ENCODE measurements around the gene DOCK2.
"Not testable (repeated sequence)": the region's sequence is repeated elsewhere in the genome, so short reads cannot be mapped to it uniquely, and the experiment has no call there.

DOCK2 gene

GRCh38 chr5:169756071-169756765 lies 119.1 kb downstream of the DOCK2 start:
- no peak for DNase-seq (ENCODE audit: low spot score)

- no peak for DNase-seq (ENCODE audit: low spot score)
Observed at GRCh38 chr5:169757016-169757415, 119.9 kb downstream of the DOCK2 start.

GRCh38 chr5:169758886-169759285 lies 121.8 kb downstream of the DOCK2 start:
- DNase-seq (ENCODE audit: low spot score) = no peak

GRCh38 chr5:169760229-169760628 lies 123.2 kb downstream of the DOCK2 start:
- no peak for DNase-seq (ENCODE audit: low spot score)

GRCh38 chr5:169762338-169763095 lies 125.4 kb downstream of the DOCK2 start:
- DNase-seq (ENCODE audit: low spot score) = no peak

- DNase-seq (ENCODE audit: low spot score) = no peak
Observed at GRCh38 chr5:169763376-169764017, 126.4 kb downstream of the DOCK2 start.

GRCh38 chr5:169764018-169764378 lies 126.9 kb downstream of the DOCK2 start:
- DNase-seq (ENCODE audit: low spot score) = no peak

GRCh38 chr5:169765176-169765996 lies 128.3 kb downstream of the DOCK2 start:
- no peak for DNase-seq (ENCODE audit: low spot score)

- not testable (repeated sequence) for DNase-seq (ENCODE audit: low spot score)
Observed at GRCh38 chr5:169766943-169767342, 129.9 kb downstream of the DOCK2 start.

- no peak for DNase-seq (ENCODE audit: low spot score)
Observed at GRCh38 chr5:169767938-169768337, 130.9 kb downstream of the DOCK2 start.

- DNase-seq (ENCODE audit: low spot score) = no peak
Observed at GRCh38 chr5:169768416-169768815, 131.3 kb downstream of the DOCK2 start.

- no peak for DNase-seq (ENCODE audit: low spot score)
Observed at GRCh38 chr5:169770109-169770508, 133.0 kb downstream of the DOCK2 start.

- DNase-seq (ENCODE audit: low spot score) = no peak
Observed at GRCh38 chr5:169772256-169772655, 135.2 kb downstream of the DOCK2 start.

GRCh38 chr5:169772688-169773087 lies 135.6 kb downstream of the DOCK2 start:
- DNase-seq (ENCODE audit: low spot score) = no peak

- no peak for DNase-seq (ENCODE audit: low spot score)
Observed at GRCh38 chr5:169777159-169777558, 140.1 kb downstream of the DOCK2 start.

- DNase-seq (ENCODE audit: low spot score) = no peak
Observed at GRCh38 chr5:169778622-169779596, 141.8 kb downstream of the DOCK2 start.

- no peak for DNase-seq (ENCODE audit: low spot score)
Observed at GRCh38 chr5:169781420-169782345, 144.6 kb downstream of the DOCK2 start.

- no peak for DNase-seq (ENCODE audit: low spot score)
Observed at GRCh38 chr5:169785771-169786618, 148.9 kb downstream of the DOCK2 start.

GRCh38 chr5:169788168-169788567 lies 151.1 kb downstream of the DOCK2 start:
- no peak for DNase-seq (ENCODE audit: low spot score)
